Ishikawa (cell line): ENCODE results near the gene PTPMT1.

Experiments
- CEBPB ChIP-seq: IDR thresholded peaks from 2 replicates; pipeline ENCODE4 v1.6.1; 2012
- CREB1 ChIP-seq: IDR thresholded peaks from 2 replicates; pipeline ENCODE4 v1.6.1; 2012; ENCODE audit warnings: low read depth
- EGR1 ChIP-seq: IDR thresholded peaks from 2 replicates; pipeline ENCODE4 v1.6.1; 2012
- EP300 ChIP-seq: IDR thresholded peaks from 2 replicates; pipeline ENCODE4 v1.6.1; 2012; ENCODE audit warnings: borderline replicate concordance
- FOXM1 ChIP-seq: IDR thresholded peaks from 2 replicates; pipeline ENCODE4 v1.6.1; 2012; ENCODE audit warnings: low read depth, borderline replicate concordance
- MAX ChIP-seq: IDR thresholded peaks from 2 replicates; pipeline ENCODE4 v1.6.1; 2012
- NFIC ChIP-seq: IDR thresholded peaks from 2 replicates; pipeline ENCODE4 v1.6.1; 2012
- RAD21 ChIP-seq: IDR thresholded peaks from 2 replicates; pipeline ENCODE4 v1.6.1; 2012; ENCODE audit warnings: low read depth
- REST ChIP-seq: IDR thresholded peaks from 2 replicates; pipeline ENCODE4 v1.6.1; 2012; ENCODE audit warnings: low read depth, mild to moderate bottlenecking
- TAF1 ChIP-seq: IDR thresholded peaks from 2 replicates; pipeline ENCODE4 v1.6.1; 2012; ENCODE audit warnings: low read depth, mild to moderate bottlenecking
- TCF12 ChIP-seq: IDR thresholded peaks from 2 replicates; pipeline ENCODE4 v1.6.1; 2012; ENCODE audit warnings: low read depth
- TEAD4 ChIP-seq: IDR thresholded peaks from 2 replicates; pipeline ENCODE4 v1.6.1; 2012
- USF1 ChIP-seq: IDR thresholded peaks from 2 replicates; pipeline ENCODE4 v1.6.1; 2012
- YY1 ChIP-seq: IDR thresholded peaks from 2 replicates; pipeline ENCODE4 v1.6.1; 2012; ENCODE audit warnings: low read depth
- ZBTB7A ChIP-seq: IDR thresholded peaks from 2 replicates; pipeline ENCODE4 v1.6.1; 2012; ENCODE audit warnings: low read depth

The PTPMT1 gene

GRCh38 chr11:47531666-47532065, 33.7 kb upstream of the PTPMT1 start:
- TF ChIP-seq FOXM1 = no peak
- no peak for TF ChIP-seq TCF12
- TF ChIP-seq REST = no peak
- TF ChIP-seq YY1 = no peak
- no peak for TF ChIP-seq CEBPB
- TF ChIP-seq USF1 = no peak
- no peak for TF ChIP-seq ZBTB7A
- TF ChIP-seq TAF1 = no peak
- TF ChIP-seq MAX = no peak
- TF ChIP-seq EGR1 = no peak
- TF ChIP-seq EP300 = no peak
- TF ChIP-seq TEAD4 = no peak
- no peak for TF ChIP-seq CREB1
- TF ChIP-seq RAD21 = no peak
- TF ChIP-seq NFIC = no peak

GRCh38 chr11:47532597-47533213, 32.7 kb upstream of the PTPMT1 start:
- TF ChIP-seq CEBPB (no peak), USF1 (no peak), NFIC (no peak), TAF1 (no peak), REST (no peak), YY1 (no peak), RAD21 (no peak), EP300 (no peak), ZBTB7A (no peak)

- TF ChIP-seq CEBPB = peak; percentile 23; the same call in 1 of the 2 replicates
- TF ChIP-seq RAD21 = no peak
Observed at GRCh38 chr11:47533690-47534151, 31.7 kb upstream of the PTPMT1 start.

GRCh38 chr11:47534704-47535251, 30.6 kb upstream of the PTPMT1 start:
- TF ChIP-seq EP300 = no peak
- TF ChIP-seq NFIC = no peak
- TF ChIP-seq REST = no peak
- TF ChIP-seq ZBTB7A = no peak
- no peak for TF ChIP-seq TAF1
- TF ChIP-seq EGR1 = no peak
- no peak for TF ChIP-seq RAD21
- TF ChIP-seq USF1 = no peak
- TF ChIP-seq MAX = no peak
- TF ChIP-seq TCF12 = no peak
- TF ChIP-seq CEBPB = no peak
